ENCODE data around the gene MRAP2.

GRCh38 chr6:84061613-84062398 is 28.2 kb downstream of the MRAP2 start:
- TF ChIP-seq CTCF (IDR thresholded peaks at IDR 0.05) (no peak), POLR2A (IDR thresholded peaks at IDR 0.05) (no peak)
